ENCODE data around the gene RFLNA.
"Not testable (repeated sequence)": the region's sequence is repeated elsewhere in the genome, so short reads cannot be mapped to it uniquely, and the experiment has no call there.

Gene RFLNA

GRCh38 chr12:124283326-124283725, 11.6 kb upstream of the RFLNA start:
- DNase-seq, result no peak

GRCh38 chr12:124284368-124284767, 10.5 kb upstream of the RFLNA start:
- DNase-seq, result no peak

DNA sequence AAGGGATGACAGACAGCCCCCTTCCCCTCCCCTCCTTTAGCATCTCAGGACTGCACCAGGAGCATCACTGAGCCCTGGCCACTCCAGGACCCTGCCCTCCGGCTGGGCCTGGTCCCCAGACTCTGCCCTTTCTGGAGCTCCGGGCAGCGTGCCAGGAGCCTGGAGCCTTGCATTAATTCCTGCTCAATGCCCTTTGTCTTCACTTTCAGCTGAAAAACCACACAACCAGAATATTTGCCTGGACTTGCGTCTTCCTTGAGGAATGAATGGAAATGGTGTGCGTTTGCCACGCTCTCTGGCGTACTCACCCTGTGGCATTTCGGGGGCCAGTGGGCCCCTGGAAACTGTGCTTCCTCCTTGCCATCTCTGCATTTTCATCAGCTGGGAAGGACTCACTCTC, 8.5 kb upstream of the RFLNA start:
- peak; percentile 47 for DNase-seq

GRCh38 chr12:124286971-124287370, 7.9 kb upstream of the RFLNA start:
- DNase-seq, result no peak

- no peak for DNase-seq
These were observed 5.0 kb upstream of the RFLNA start for GRCh38 chr12:124289634-124290600.

DNA sequence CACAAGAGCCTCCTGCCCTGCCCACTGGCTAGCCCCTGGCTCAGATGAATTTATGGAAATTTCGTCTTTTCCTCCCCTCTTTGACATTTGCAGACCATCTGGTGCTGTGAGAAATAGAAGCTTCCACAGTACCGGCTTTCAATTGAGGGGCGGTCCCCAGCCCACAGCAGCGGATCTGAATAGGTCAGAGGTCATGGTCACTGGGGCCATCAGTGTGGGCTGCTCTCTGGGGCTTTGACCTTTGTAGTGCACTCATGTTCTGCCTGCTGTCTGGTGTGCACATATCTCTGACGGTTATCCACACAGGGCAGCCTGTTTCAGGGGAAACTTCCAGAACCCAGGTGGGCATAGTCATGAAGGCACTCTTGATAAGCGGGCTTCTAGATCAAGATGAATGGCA, 2.5 kb upstream of the RFLNA start:
- DNase-seq, result no peak

- DNase-seq, result no peak
These were observed 1.4 kb upstream of the RFLNA start for GRCh38 chr12:124293286-124294003.

DNA sequence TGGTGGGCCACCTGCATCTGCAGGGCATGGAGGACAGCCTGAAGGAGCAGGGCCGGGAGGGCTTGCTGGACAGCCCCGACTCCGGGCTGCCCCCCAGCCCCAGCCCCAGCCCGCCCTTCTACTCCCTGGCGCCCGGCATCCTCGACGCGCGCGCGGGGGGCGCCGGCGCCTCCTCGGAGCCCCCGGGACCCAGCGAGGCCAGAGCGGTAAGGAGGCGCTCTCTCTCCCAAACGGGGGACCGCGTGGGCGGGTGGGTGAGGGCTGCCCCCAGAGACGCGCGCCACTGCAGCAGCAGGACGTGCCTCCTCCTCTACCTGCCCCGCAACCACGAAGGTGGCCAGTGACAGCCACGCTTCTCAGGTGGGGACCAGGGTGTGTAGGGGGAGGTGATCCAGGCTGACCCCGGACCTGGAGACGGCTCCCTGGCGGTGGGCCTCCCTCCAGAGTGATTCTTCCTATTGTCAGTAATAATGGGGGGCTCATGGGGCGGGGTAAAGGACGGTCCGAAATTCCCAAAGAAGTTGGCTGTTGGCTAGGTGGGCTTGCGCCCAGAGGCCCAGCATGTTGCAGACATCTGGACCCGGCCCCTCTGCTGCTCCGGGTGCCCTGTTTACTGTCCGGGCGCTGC, 652 bp downstream of the RFLNA start:
- DNase-seq, result no peak

DNA sequence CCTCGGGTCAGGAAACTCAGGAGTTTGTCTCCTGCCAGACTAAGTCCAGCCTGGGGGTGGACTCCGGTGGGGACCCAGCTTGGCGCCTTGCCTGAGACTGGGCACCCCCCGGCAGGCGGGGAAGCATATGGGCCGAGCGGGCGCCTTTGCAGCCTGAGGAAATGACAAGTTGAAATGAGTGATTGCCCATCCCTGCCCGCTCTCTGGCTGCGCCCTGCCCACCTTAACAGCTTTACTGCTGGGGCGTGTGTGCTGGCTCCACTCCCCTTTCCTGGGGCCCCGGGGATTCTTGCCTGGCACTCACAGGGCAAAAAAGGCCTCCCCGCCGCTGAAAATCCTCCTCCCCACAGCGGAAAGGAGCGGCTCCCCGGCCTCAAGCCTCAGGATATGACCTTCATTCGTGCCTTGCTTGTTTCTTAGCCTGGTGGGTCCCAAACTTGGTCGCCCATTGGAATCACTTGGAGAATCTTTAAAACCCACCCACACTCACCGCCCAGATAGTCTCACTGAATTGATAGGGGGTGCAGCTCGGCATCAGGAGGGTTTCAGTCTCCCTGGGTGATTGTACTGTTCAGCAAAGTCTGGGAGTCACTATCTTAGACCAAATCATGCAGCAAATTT, 1.5 kb downstream of the RFLNA start:
- DNase-seq, result no peak

DNA sequence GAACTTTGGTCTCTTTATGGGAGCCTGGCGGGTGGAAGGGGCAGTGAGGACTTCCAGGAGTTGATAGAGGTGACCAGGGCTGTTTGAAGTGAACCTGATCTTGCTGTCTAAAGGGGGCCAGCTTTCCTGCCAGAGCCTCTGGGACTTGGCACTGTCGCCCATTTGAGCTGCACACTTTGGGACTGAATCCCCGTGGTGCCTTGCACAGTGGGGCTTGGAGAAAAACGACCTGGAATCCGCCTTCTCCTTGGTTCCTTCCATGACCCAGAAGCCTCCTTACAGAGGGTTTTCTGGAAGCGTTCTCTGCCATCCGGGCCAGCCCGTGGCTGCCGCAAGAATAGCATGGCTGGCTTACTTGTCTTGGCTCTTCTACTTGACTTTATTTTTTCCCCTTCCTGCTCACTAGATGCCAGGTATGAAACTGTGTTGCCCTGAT, 2.0 kb downstream of the RFLNA start:
- no peak for DNase-seq

DNA sequence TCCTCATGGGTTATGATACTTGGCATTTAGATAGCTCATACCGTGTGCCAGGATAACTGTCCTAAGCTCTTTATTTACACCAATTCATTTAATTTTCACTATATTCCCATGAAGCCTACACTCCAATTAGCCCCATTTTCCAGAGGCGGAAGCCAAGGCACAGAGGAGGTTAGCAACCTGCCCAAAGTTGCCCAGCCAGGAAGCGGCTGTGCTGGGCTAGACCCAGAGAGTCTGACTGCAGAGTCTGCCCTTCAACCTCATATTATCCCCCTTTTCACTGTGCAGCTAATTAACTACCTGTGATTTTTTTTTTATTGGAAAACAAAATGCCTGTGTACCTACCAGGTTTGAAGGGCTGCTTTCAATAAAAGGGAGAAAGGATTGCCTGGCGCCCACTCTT, 2.5 kb downstream of the RFLNA start:
- DNase-seq, result no peak

DNA sequence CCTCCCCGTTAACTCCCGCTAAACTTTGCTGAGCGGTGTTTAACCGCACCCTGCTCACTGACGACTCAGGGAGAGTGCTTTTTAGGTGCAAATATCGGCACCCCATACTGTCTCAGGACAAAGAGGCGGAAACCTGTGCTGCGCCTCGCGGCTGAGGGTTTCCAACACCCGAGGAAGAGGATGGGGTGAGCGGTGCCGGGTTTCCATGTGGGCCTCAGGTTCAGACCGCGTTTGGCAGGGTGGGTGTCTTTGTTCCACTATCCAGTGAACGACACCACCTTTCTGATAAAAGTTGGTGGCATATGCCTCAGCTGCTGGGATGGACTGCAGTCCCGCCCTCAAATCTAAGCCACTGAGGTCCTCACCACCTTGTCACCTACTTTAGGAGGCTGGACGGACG, 3.0 kb downstream of the RFLNA start:
- DNase-seq, result no peak

DNA sequence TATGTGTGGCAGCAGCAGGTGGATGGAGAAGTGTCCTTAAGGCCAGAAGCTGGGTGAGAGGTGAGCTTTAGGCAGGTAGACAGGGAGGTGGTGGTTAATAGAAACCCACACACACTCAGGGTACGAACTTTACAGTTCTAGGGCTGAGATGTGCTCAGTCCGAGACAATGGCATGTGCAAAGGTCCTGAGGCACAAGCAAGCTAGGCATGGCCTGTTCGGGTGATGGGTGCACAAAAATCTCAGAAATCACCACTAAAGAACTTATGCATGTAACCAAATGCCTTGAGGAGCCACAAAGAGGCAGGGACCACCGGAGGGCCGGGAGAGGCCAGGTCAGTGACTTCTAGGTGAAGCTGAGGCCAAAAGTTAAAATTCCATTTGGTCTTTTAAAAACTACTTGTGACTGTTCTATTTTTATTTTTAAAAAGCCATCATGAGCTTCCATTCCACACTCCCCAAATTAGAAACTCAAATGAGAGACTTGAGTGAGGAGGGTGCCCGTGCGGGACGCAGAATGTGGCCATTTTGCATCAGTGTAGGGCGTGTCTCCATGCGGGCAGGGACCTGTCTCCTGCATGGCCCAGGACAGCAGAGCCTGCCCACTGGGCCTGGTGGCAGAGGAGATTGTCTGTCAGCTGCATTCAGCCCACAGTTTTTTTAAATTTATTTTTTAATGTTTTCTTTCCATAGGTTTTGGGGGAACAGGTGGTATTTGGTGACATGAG, 4.0 kb downstream of the RFLNA start:
- DNase-seq, result no peak

- no peak for DNase-seq
These were observed 4.9 kb downstream of the RFLNA start for GRCh38 chr12:124299628-124300388.

GRCh38 chr12:124300657-124301056, 5.8 kb downstream of the RFLNA start:
- not testable (repeated sequence) for DNase-seq

GRCh38 chr12:124301084-124301654, 6.3 kb downstream of the RFLNA start:
- no peak for DNase-seq

DNA sequence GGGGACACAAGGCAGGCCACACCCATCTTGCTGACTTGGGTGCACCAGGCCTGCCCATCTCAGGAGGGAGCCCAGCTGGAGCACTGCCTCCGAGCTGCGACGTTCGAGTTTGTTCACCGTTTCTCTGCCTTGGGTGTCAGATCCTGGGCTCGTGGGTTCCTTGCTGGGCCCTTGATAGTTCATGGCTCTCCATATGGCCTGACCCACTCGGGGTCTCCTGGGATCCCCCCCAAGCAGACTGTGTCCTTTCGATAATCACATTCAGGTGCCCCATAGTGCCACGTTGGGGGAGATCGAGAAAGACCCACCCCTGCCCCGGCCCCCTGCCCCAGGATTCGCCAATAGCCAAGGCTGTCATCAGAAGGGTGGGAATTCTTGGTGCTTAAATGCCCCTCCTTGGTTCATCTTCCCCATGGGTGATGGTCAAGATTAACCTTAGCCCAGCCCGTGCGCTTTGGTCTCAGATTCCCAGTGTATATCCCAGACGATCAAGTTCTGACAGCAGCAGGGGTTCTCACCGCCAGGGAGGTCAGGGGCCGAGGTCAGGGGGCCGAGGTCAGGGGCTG, 7.4 kb downstream of the RFLNA start:
- no peak for DNase-seq

DNA sequence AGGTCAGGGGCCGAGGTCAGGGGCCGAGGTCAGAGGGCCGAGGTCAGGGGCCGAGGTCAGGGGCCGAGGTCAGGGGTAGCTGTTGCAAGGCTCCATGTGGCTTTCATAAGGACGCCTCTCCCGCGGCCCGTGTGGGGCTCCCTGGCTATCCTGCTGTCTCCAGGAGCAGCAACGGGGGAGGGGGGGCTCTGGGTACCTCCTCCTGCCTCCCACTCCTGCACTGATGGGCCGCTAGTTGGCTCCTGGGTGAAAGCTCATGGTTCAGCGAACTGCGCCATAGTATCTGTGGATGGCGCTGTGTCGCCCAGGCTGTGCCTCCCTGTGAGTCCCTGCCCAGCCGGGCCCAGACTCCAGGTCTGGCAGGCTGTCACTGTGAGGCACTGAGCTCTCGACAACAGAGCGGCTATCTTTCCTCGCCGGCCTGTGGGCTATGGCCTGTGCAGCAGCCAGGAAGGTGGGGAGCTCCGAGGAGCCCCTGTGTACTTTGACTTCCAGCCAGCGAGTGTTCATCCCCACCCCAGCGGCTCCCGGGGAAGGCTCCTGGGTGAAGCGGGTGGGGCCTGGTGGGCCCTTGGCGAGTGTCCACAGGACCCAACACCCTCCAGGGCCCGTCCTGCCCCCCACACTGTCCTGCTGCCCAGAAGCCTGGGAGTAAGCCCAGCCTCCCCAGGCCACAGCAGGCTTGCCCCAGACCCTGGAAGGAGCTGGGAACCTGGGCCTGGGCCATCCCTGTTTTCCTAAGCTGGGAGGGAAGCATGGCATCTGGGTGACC, 8.1 kb downstream of the RFLNA start:
- no peak for DNase-seq

DNA sequence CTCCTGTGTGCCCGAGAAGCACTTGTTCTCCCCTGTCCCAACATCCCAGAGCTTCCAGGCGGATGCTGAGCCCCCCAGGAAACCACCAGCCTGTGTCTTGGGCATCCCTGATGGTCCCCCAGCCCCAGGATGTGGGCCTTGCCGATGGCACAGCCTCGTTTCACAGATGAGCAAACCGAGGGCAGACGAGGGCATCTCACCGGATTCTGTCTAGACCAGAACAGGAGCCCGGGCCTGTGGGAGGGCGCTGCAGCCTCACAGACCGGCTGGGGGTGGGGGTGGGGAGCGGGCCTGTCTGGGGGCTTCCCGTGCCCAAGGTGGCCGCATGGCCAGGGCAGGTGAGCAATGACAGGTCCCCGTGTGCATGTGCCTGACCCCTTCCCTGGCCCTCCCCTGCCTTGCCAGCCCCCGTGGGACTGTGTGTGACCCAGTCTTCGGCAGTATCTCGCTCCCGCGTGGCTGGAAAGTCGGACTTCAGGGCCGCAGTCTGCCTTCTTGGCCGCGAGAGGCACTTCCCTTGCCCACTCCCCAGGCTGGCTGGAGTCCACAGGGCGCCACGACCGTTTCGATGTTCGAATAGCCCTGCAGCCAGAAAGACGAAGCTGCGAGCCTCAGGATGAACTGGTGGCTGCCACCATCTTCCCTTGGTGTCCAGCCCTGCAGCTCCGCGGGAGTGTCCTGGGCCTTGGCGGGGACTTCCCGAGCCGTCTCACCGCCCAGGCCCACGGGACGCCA, 8.9 kb downstream of the RFLNA start:
- no peak for DNase-seq
